Body of pancreas (tissue), 4 donors: Measurements from ENCODE around the gene DCAF8L1. TPM values are rescaled to one million over a fixed set of nuclear protein-coding genes. Genes with fewer than 3 reads are reported as not detected.

Experiments used
- ATAC-seq: fragments of 150-250 bp; one replicate; pipeline ENCODE4 v1.9.1; 2016
- DNase-seq, 4 donors: peaks; one replicate each; pipeline ENCODE4 v3.0.0-alpha.2; 2019
- H3K27ac ChIP-seq, 4 donors: fragments of 200-600 bp; sonication (generic); 1 replicate in 3 of 4; 2 replicates in 1 of 4; pipeline versions ENCODE4 v1.5.1 to v1.6.1; 2016 to 2019; ENCODE audit warnings: mild to moderate bottlenecking in 1 of 4, mixed read lengths in 1 of 4, moderate library complexity in 1 of 4
- H3K27me3 ChIP-seq, 2 donors: fragments of 200-600 bp; sonication (generic); one replicate each; pipeline ENCODE4 v1.6.0; 2016; ENCODE audit warnings: mild to moderate bottlenecking in 1 of 2
- H3K36me3 ChIP-seq, 2 donors: fragments of 200-600 bp; sonication (generic); replicated peaks in 1 of 2; 2 replicates each; pipeline ENCODE4 v1.5.1; 2016; ENCODE audit warnings: low read depth in 2 of 2; ENCODE audit not compliant: insufficient read depth in 1 of 2
- H3K4me1 ChIP-seq: fragments of 200-600 bp; sonication (generic); one replicate; pipeline ENCODE4 v1.6.0; 2016
- H3K4me3 ChIP-seq, 2 donors: fragments of 200-600 bp; sonication (generic); 1 replicate in 1 of 2; 2 replicates in 1 of 2; pipeline ENCODE4 v1.5.1; 2016 to 2019
- H3K9me3 ChIP-seq, 3 donors: fragments of 200-600 bp; sonication (generic); 1 replicate in 2 of 3; 2 replicates in 1 of 3; pipeline ENCODE4 v1.5.1; 2016
- CTCF ChIP-seq, 7 experiments: fragments of 450-650 bp in 4 of 7; fragments of 200-600 bp in 3 of 7; sonication (generic) in 3 of 7; IDR thresholded peaks; one replicate each; pipeline ENCODE4 v1.5.1; 2016 to 2019; ENCODE audit warnings: antibody characterized with exemption in 7 of 7
- POLR2A ChIP-seq, 3 donors: fragments of 450-650 bp; IDR thresholded peaks; one replicate each; pipeline ENCODE4 v1.6.1; 2016; ENCODE audit warnings: antibody characterized with exemption in 3 of 3, mild to moderate bottlenecking in 2 of 3
- WGBS, 2 donors: methylation state at CpG; one replicate each; pipeline ENCODE4 v1.1.5; 2017; 5-methylcytosine and 5-hydroxymethylcytosine counted together
- intact Hi-C: fragments of 100-400 bp; cut with DNase I; formaldehyde crosslinking; loops from one replicate; pipeline ENCODE4 v1.15.1; 2023
- total RNA-seq, 2 donors: library from RNA; depleted of rRNA; stranded (reverse); fragments of >200 nt; gene quantifications; one replicate each; pipeline ENCODE4 v1.1.0, GENCODE V29; 2016

The DCAF8L1 gene
- total RNA-seq = not detected

GRCh38 chrX:27981349-27981748, at the start of gene DCAF8L1:
Gene DCAF8L1, minus strand, starts transcription at chrX:27981449. Its CDS starts 115 bp downstream, at chrX:27981334.
- no peaks in the 10 kb centered on the region for H3K9me3 ChIP-seq
- H3K27ac ChIP-seq = no peak within 1 kb of the TSS
- no peaks in the 10 kb centered on the region for H3K36me3 ChIP-seq
- intact Hi-C loops = no loop called here
- H3K27me3 ChIP-seq = no peaks in the 10 kb centered on the region
- no peaks in the 10 kb centered on the region for H3K4me1 ChIP-seq
- no peak within 1 kb of the TSS for H3K4me3 ChIP-seq
- WGBS, 2 donors = 88% methylated on average over 11 to 12 of the region's 14 CpGs
- ATAC-seq (no peak), DNase-seq (no peak)
- TF ChIP-seq POLR2A (IDR thresholded peaks at IDR 0.05) (no peak), CTCF (IDR thresholded peaks at IDR 0.05) (no peak)

- ATAC-seq (no peak), DNase-seq (no peak)
- Histone ChIP-seq H3K4me3 (no peak overlapping the region), H3K27me3 (no peaks in the 10 kb centered on the region), H3K36me3 (no peaks in the 10 kb centered on the region), H3K9me3 (no peaks in the 10 kb centered on the region), H3K27ac (no peak overlapping the region), H3K4me1 (no peaks in the 10 kb centered on the region)
- TF ChIP-seq POLR2A (IDR thresholded peaks at IDR 0.05) (no peak), CTCF (IDR thresholded peaks at IDR 0.05) (no peak)
- WGBS, 2 donors = 57 to 59% methylated on average over 2 of the region's 2 CpGs
- intact Hi-C loops = no loop called here
Measured at GRCh38 chrX:28022371-28022770, 41.1 kb upstream of the DCAF8L1 start.

GRCh38 chrX:28016823-28017222, 35.6 kb upstream of the DCAF8L1 start:
- Histone ChIP-seq H3K27ac (no peak overlapping the region), H3K27me3 (no peaks in the 10 kb centered on the region), H3K36me3 (no peaks in the 10 kb centered on the region), H3K9me3 (no peaks in the 10 kb centered on the region), H3K4me3 (no peak overlapping the region), H3K4me1 (no peaks in the 10 kb centered on the region)
- ATAC-seq = no peak
- WGBS, 2 donors = 67 to 89% methylated on average over 1 of the region's 1 CpG
- TF ChIP-seq POLR2A (IDR thresholded peaks at IDR 0.05) (no peak), CTCF (IDR thresholded peaks at IDR 0.05) (no peak)
- intact Hi-C loops = no loop called here
- DNase-seq = no peak

- no peaks in the 10 kb centered on the region for H3K4me1 ChIP-seq
- no peaks in the 10 kb centered on the region for H3K36me3 ChIP-seq
- no peak overlapping the region for H3K4me3 ChIP-seq
- H3K9me3 ChIP-seq = no peaks in the 10 kb centered on the region
- no peaks in the 10 kb centered on the region for H3K27me3 ChIP-seq
- 89% methylated on average over 5 of the region's 6 CpGs; no CpG with 5 or more reads in 1 of the 2 donors for WGBS, 2 donors
- intact Hi-C loops = no loop called here
- H3K27ac ChIP-seq = no peak overlapping the region
- DNase-seq (no peak), ATAC-seq (no peak)
- TF ChIP-seq POLR2A (IDR thresholded peaks at IDR 0.05) (no peak), CTCF (IDR thresholded peaks at IDR 0.05) (no peak)
Measured at GRCh38 chrX:28015993-28016392, 34.7 kb upstream of the DCAF8L1 start.

- Histone ChIP-seq H3K27ac (no peak overlapping the region), H3K9me3 (no peaks in the 10 kb centered on the region), H3K4me1 (no peaks in the 10 kb centered on the region), H3K36me3 (no peaks in the 10 kb centered on the region), H3K4me3 (no peak overlapping the region), H3K27me3 (no peaks in the 10 kb centered on the region)
- 50 to 92% methylated on average over 2 of the region's 2 CpGs for WGBS, 2 donors
- intact Hi-C loops = no loop called here
- ATAC-seq = no peak
- no peak for DNase-seq
- TF ChIP-seq CTCF (IDR thresholded peaks at IDR 0.05) = no peak
- no peak for TF ChIP-seq POLR2A (IDR thresholded peaks at IDR 0.05)
Measured at GRCh38 chrX:28010875-28011274, 29.6 kb upstream of the DCAF8L1 start.
